ENCODE data around the gene RGS12.

DNA sequence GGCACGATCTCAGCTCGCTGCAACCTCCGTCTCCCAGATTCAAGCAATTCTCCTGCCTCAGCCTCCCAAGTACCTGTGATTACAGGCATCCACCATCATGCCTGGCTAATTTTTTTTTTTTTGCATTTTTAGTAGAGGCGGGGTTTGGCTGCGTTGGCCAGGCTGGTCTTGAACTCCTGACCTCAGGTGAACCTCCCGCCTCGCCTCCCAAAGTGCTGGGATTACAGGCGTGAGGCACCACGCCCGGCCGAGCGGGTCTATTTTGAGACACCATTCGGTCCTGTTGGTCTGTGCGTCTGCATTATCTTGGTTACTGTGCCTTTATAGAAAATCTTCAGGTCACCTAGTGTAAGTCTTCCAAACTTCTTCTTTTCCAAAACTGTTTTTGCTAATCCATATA, 21.7 kb upstream of the RGS12 start:
- no peak for TF ChIP-seq POLR2A (IDR thresholded peaks at IDR 0.05; ENCODE audit: low read depth, low read length)
- TF ChIP-seq POLR2AphosphoS5 (IDR thresholded peaks at IDR 0.05; ENCODE audit: low read depth, low read length) = no peak
